Vagina (tissue), 2 donors: ENCODE results near the gene URM1. TPM values are rescaled to one million over a fixed set of nuclear protein-coding genes. Genes with fewer than 3 reads are reported as not detected.

ENCODE experiments used
- DNase-seq, 2 donors: peaks; one replicate each; pipeline ENCODE4 v3.0.0-alpha.2; 2017; ENCODE audit errors: extremely low spot score in 2 of 2
- H3K27ac ChIP-seq: fragments of 200-600 bp; sonication (generic); one replicate; pipeline ENCODE4 v1.5.1; 2019
- H3K27me3 ChIP-seq: fragments of 200-600 bp; sonication (generic); one replicate; pipeline ENCODE4 v1.5.1; 2019
- H3K36me3 ChIP-seq, 2 donors: fragments of 200-600 bp; sonication (generic); one replicate each; pipeline ENCODE4 v1.5.1; 2017 to 2019
- H3K4me1 ChIP-seq: fragments of 200-600 bp; sonication (generic); one replicate; pipeline ENCODE4 v1.5.1; 2019
- H3K4me3 ChIP-seq, 2 donors: fragments of 200-600 bp; sonication (generic); 1 replicate in 1 of 2; 2 replicates in 1 of 2; pipeline ENCODE4 v1.5.1; 2016 to 2019
- H3K9me3 ChIP-seq: fragments of 200-600 bp; sonication (generic); one replicate; pipeline ENCODE4 v1.5.1; 2019
- POLR2A ChIP-seq, 2 donors: fragments of 450-650 bp; IDR thresholded peaks; one replicate each; pipeline ENCODE4 v1.6.1; 2017; ENCODE audit warnings: antibody characterized with exemption in 2 of 2, mild to moderate bottlenecking in 2 of 2, moderate library complexity in 2 of 2
- POLR2AphosphoS5 ChIP-seq, 2 donors: sonication (generic); formaldehyde crosslinking; IDR thresholded peaks; one replicate each; pipeline ENCODE4 v1.9.0; 2017; ENCODE audit warnings: antibody characterized with exemption in 2 of 2, mild to moderate bottlenecking in 2 of 2, low read depth in 1 of 2; ENCODE audit not compliant: insufficient read depth in 1 of 2
- intact Hi-C: fragments of 100-400 bp; cut with DNase I; formaldehyde crosslinking; loops from one replicate; pipeline ENCODE4 v1.15.1; 2023
- total RNA-seq: library from RNA; depleted of rRNA; stranded (reverse); fragments of >200 nt; gene quantifications from one replicate; pipeline ENCODE4 v1.2.3, GENCODE V29; 2016
- TF ChIP-seq, protein P1 (sequence below), 3 experiments: fragments of 450-650 bp in 2 of 3; fragments of 200-600 bp in 1 of 3; sonication (generic) in 1 of 3; IDR thresholded peaks; one replicate each; pipeline ENCODE4 v1.5.1; 2017 to 2019; ENCODE audit warnings: antibody characterized with exemption in 3 of 3, mild to moderate bottlenecking in 2 of 3, moderate library complexity in 2 of 3

URM1 gene
- total RNA-seq, 1 donor from 2014 or later = 15.2 TPM

- no peaks in the 10 kb centered on the region for H3K27me3 ChIP-seq
- H3K4me3 ChIP-seq = no peak overlapping the region
- no peak overlapping the region for H3K27ac ChIP-seq
- H3K9me3 ChIP-seq = no peaks in the 10 kb centered on the region
- H3K4me1 ChIP-seq = no peaks in the 10 kb centered on the region
- intact Hi-C loops = no loop called here
- no peak for TF ChIP-seq POLR2A (IDR thresholded peaks at IDR 0.05)
- TF ChIP-seq, protein P1, sequence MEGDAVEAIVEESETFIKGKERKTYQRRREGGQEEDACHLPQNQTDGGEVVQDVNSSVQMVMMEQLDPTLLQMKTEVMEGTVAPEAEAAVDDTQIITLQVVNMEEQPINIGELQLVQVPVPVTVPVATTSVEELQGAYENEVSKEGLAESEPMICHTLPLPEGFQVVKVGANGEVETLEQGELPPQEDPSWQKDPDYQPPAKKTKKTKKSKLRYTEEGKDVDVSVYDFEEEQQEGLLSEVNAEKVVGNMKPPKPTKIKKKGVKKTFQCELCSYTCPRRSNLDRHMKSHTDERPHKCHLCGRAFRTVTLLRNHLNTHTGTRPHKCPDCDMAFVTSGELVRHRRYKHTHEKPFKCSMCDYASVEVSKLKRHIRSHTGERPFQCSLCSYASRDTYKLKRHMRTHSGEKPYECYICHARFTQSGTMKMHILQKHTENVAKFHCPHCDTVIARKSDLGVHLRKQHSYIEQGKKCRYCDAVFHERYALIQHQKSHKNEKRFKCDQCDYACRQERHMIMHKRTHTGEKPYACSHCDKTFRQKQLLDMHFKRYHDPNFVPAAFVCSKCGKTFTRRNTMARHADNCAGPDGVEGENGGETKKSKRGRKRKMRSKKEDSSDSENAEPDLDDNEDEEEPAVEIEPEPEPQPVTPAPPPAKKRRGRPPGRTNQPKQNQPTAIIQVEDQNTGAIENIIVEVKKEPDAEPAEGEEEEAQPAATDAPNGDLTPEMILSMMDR (IDR thresholded peaks at IDR 0.05) = no peak
- TF ChIP-seq POLR2AphosphoS5 (IDR thresholded peaks at IDR 0.05; ENCODE audit: insufficient read depth in 1 of 2, low read depth in 1 of 2) = no peak
- DNase-seq = no peak
- H3K36me3 ChIP-seq = peaks cover 0 to 42% of the 10 kb centered on the region in 2 donors
Measured at GRCh38 chr9:128390150-128390812, 19.1 kb downstream of the URM1 start.

DNA sequence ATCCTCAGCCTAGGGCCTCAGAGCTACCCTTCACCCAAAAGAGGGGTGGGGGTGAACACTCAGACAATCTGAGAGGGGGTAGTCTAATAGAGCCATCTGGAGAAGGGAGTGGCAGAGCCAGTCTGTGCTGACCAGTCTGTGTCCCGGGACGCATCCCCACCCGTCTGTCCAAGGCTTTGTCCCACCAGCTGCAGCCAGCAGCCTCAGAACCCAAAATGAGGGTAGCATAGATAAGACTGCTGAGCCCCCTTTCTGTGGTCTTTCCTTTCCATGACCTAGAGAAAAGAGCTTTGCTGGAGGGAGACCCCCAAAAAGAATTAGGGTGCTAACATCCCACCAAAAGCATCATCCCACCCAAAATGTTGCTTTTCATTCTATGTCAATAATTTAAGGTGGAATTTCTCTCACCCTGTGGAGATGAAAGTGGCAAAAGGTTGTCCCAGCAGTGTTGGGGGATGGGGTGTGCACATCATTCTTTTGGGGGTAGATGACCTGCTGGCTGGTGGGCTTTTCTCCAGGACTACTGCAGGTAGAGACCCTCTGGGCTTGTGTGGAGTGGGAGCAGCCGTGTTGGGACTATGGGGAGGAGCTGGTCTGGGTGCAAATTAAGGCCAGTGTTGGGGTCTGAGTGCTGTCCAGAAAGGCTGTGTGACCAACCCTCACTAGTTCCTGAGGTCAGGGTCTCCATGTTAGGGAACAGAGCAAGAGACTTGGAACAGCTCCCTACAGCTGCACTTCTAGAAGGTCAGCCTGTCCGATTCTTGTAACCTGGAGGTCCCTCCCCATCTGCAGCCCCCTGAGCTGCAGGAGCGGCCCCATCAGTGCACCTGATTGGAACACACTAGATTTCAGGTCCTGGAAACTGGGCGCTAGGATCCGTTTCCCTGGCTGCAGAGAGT lies 19.9 kb downstream of the URM1 start:
- Histone ChIP-seq H3K9me3 (no peaks in the 10 kb centered on the region), H3K4me1 (no peaks in the 10 kb centered on the region), H3K4me3 (no peak overlapping the region), H3K36me3 (peaks cover 0 to 42% of the 10 kb centered on the region in 2 donors), H3K27ac (no peak overlapping the region), H3K27me3 (no peaks in the 10 kb centered on the region)
- intact Hi-C loops = no loop called here
- no peak for TF ChIP-seq POLR2A (IDR thresholded peaks at IDR 0.05)
- TF ChIP-seq, protein P1 (IDR thresholded peaks at IDR 0.05) = no peak
- no peak for TF ChIP-seq POLR2AphosphoS5 (IDR thresholded peaks at IDR 0.05; ENCODE audit: insufficient read depth in 1 of 2, low read depth in 1 of 2)
- no peak for DNase-seq

DNA sequence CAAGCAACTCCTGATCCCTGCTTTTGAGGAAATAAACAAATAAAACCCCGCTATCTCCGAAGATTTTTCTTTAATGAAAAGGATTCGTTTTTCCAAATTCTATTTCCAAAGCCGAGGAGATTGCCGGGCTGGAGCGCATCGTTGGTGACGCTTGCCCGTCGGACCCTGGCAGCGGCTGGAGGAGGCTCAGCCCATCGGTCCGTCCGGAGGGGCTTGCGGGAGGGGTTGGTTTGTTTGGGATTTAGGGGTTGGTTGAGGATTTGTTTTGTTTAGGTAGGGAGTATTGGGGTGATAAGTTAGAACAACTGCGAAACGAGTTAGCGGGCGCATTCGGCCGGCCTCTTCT lies 20.8 kb downstream of the URM1 start:
- intact Hi-C loops = no loop called here
- no peaks in the 10 kb centered on the region for H3K9me3 ChIP-seq
- no peaks in the 10 kb centered on the region for H3K27me3 ChIP-seq
- no peak for DNase-seq
- no peak overlapping the region for H3K27ac ChIP-seq
- H3K36me3 ChIP-seq = peaks cover 0 to 41% of the 10 kb centered on the region in 2 donors
- TF ChIP-seq POLR2AphosphoS5 (IDR thresholded peaks at IDR 0.05; ENCODE audit: insufficient read depth in 1 of 2, low read depth in 1 of 2) = no peak
- TF ChIP-seq, protein P1 (IDR thresholded peaks at IDR 0.05) = no peak
- TF ChIP-seq POLR2A (IDR thresholded peaks at IDR 0.05) = no peak
- H3K4me1 ChIP-seq = no peaks in the 10 kb centered on the region
- H3K4me3 ChIP-seq = no peak overlapping the region

DNA sequence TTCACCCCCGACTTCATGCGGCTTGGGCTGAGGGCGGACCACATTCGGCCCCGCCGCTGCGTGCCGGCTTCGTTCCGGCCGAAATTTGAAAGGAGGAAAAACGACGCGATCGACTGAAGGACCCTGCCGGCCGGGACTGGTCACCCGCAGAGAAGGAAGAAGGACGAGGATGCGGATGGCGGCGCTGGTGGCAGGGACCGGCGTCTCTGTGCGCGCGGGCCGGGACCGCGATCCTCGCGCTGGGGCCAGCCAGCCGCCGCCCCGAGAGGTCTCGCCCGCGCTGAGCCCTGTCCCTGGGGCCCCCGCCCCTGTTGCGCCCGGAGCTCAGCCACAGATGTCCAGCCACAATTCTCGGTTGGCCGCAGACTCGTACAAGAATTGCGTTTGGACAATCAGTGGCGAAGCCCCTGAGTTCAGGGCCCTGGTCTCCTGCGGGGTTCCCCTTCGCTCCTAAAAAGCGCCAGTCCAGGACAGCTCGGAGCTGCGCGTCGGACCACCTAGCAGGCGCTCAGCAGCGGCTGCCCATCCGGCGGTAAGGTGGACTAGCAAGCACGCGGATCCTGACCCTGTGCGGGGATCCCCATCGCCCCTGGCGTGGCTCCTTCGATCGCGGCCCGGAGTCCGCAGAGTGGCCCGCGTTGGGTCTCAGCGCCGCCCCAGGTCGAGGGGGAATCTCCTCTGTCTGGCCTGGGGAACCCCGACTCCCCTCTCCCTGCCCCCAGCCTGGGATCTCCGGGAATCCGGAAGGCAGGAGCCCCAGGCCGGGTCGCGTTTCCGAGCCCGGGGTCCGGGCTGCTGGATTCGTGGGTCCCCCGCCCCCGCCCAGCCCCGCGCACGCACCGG lies 21.3 kb downstream of the URM1 start:
- no peaks in the 10 kb centered on the region for H3K4me1 ChIP-seq
- intact Hi-C loops = no loop called here
- H3K4me3 ChIP-seq = no peak overlapping the region
- TF ChIP-seq, protein P1 (IDR thresholded peaks at IDR 0.05) = no peak
- TF ChIP-seq POLR2A (IDR thresholded peaks at IDR 0.05) = no peak
- TF ChIP-seq POLR2AphosphoS5 (IDR thresholded peaks at IDR 0.05; ENCODE audit: insufficient read depth in 1 of 2, low read depth in 1 of 2) = no peak
- DNase-seq = no peak
- no peaks in the 10 kb centered on the region for H3K9me3 ChIP-seq
- peaks cover 0 to 35% of the 10 kb centered on the region in 2 donors for H3K36me3 ChIP-seq
- H3K27ac ChIP-seq = no peak overlapping the region
- H3K27me3 ChIP-seq = no peaks in the 10 kb centered on the region
